A549 (cell line): ENCODE measurements around the gene BICRAL. TPM values are rescaled to one million over a fixed set of nuclear protein-coding genes. Genes with fewer than 3 reads are reported as not detected.
"Not testable (repeated sequence)": the region's sequence is repeated elsewhere in the genome, so short reads cannot be mapped to it uniquely, and the experiment has no call there.

Experiments
- ATAC-seq, 2 experiments: fragments of 200-7000 bp in 1 of 2; fragments of >200 bp in 1 of 2; cut with Nextera tagmentation in 1 of 2; cut with Tn5 transposase in 1 of 2; 3 replicates each; pipeline versions ENCODE4 v1.8.0 to v1.9.1; 2018 to 2020; ENCODE audit warnings: mild to moderate bottlenecking in 1 of 2, moderate library complexity in 1 of 2
- CTCF ChIA-PET: fragments of 300-600 bp; sonication (Branson Sonifier 250); formaldehyde crosslinking; extraction: SDS; loops from one replicate; lab custom pipeline; 2021; ENCODE audit warnings: antibody characterized with exemption, inconsistent platforms; lab: Yijun Ruan, JAX
- POLR2A ChIA-PET: fragments of 350-600 bp; formaldehyde crosslinking; extraction: SDS; loops from one replicate; lab custom pipeline; 2021; ENCODE audit warnings: antibody characterized with exemption, inconsistent platforms; lab: Yijun Ruan, JAX
- DNase-seq, 2 experiments: peaks; one replicate each; pipeline versions ENCODE4 v3.0.0 to v3.0.0-alpha.2; 2011 to 2016; ENCODE audit warnings: low read depth in 1 of 2, low spot score in 1 of 2
- FAIRE-seq: peaks from 2 replicates; lab custom pipeline; 2011; peaks lifted over from hg19 to GRCh38; lab: Jason Lieb, UNC
- H3K27ac ChIP-seq, 2 experiments: fragments of >200 bp; sonication (Bioruptor Twin); formaldehyde crosslinking; 3 replicates each; pipeline ENCODE4 v1.5.1; 2016 to 2017
- H3K4me1 ChIP-seq: fragments of >200 bp; sonication (Bioruptor Twin); formaldehyde crosslinking; 3 replicates; pipeline ENCODE4 v1.6.1; 2016
- H3K4me2 ChIP-seq: fragments of >200 bp; sonication (Bioruptor Twin); formaldehyde crosslinking; 3 replicates; pipeline ENCODE4 v1.6.1; 2016
- H3K4me3 ChIP-seq: fragments of >200 bp; sonication (Bioruptor Twin); formaldehyde crosslinking; 3 replicates; pipeline ENCODE4 v1.5.1; 2016
- H3K9me3 ChIP-seq: fragments of >200 bp; sonication (Bioruptor Twin); formaldehyde crosslinking; 3 replicates; pipeline ENCODE4 v1.6.1; 2016
- CEBPB ChIP-seq, 2 experiments: fragments of >200 bp in 1 of 2; sonication (Bioruptor Twin) in 1 of 2; formaldehyde crosslinking in 1 of 2; IDR thresholded peaks; 2 replicates each; pipeline ENCODE4 v1.6.1; 2012 to 2016
- EHMT2 ChIP-seq: fragments of 200-600 bp; sonication (generic); IDR thresholded peaks from 2 replicates; pipeline ENCODE4 v1.6.1; 2016; ENCODE audit warnings: antibody characterized with exemption, low read depth, mild to moderate bottlenecking, moderate library complexity
- FOSB ChIP-seq: fragments of 250-450 bp; sonication (Bioruptor Pico); IDR thresholded peaks from 2 replicates; pipeline ENCODE4 v1.5.0; 2020; ENCODE audit warnings: mild to moderate bottlenecking, moderate library complexity
- FOSL2 ChIP-seq, 2 experiments: fragments of 450-650 bp in 1 of 2; fragments of >200 bp in 1 of 2; sonication (Bioruptor Twin) in 1 of 2; formaldehyde crosslinking; IDR thresholded peaks; 2 replicates each; pipeline versions ENCODE4 v1.5.0 to v1.6.1; 2016 to 2020; ENCODE audit warnings: mild to moderate bottlenecking in 1 of 2, moderate library complexity in 1 of 2
- GATA3 ChIP-seq: IDR thresholded peaks from 2 replicates; pipeline ENCODE4 v1.6.1; 2012; ENCODE audit warnings: borderline replicate concordance
- HEYL ChIP-seq: fragments of 250-450 bp; sonication (Bioruptor Pico); IDR thresholded peaks from 2 replicates; pipeline ENCODE4 v1.8.0; 2021; ENCODE audit warnings: mild to moderate bottlenecking, moderate library complexity
- HOXB5 ChIP-seq: fragments of 250-450 bp; sonication (Bioruptor Pico); IDR thresholded peaks from 2 replicates; pipeline ENCODE4 v1.5.0; 2020; ENCODE audit warnings: mild to moderate bottlenecking, moderate library complexity
- JUNB ChIP-seq: fragments of >200 bp; sonication (Bioruptor Twin); formaldehyde crosslinking; IDR thresholded peaks from 2 replicates; pipeline ENCODE4 v1.6.1; 2016
- KDM5A ChIP-seq: fragments of 200-600 bp; sonication (generic); IDR thresholded peaks from 2 replicates; pipeline ENCODE4 v1.6.1; 2016; ENCODE audit warnings: antibody characterized with exemption, mild to moderate bottlenecking
- NR3C1 ChIP-seq: fragments of >200 bp; sonication (Bioruptor Twin); formaldehyde crosslinking; IDR thresholded peaks from 3 replicates; pipeline ENCODE4 v1.6.1; 2017
- POLR2A ChIP-seq: IDR thresholded peaks from 2 replicates; pipeline ENCODE4 v1.6.1; 2012; ENCODE audit warnings: mild to moderate bottlenecking, low read length
- SREBF2 ChIP-seq: fragments of 450-650 bp; IDR thresholded peaks from 2 replicates; pipeline ENCODE4 v1.6.1; 2014; ENCODE audit warnings: mild to moderate bottlenecking, moderate library complexity
- WGBS: methylation state at CpG from one replicate; pipeline ENCODE4 v1.1.6; 2017; ENCODE audit errors: missing lambda C conversion rate; 5-methylcytosine and 5-hydroxymethylcytosine counted together
- polyA plus RNA-seq, 4 experiments: library from polyadenylated mRNA; depleted of rRNA in 3 of 4; stranded (reverse); fragments of >200 nt; fragmentation: RNase III in 1 of 4; extraction: RNeasy Plus Mini Kit Qiagen cat#74134 plus additional on column Dnase treatment in 1 of 4; gene quantifications; 2 replicates in 3 of 4; 3 replicates in 1 of 4; pipeline ENCODE4 v1.2.3, GENCODE V29; 2011 to 2017
- TF ChIP-seq, protein P1 (sequence below): IDR thresholded peaks from 2 replicates; pipeline ENCODE4 v1.6.1; 2012
- TF ChIP-seq, protein P2 (sequence below): IDR thresholded peaks from 2 replicates; pipeline ENCODE4 v1.6.1; 2012
- TF ChIP-seq, protein P3 (sequence below): fragments of 150-350 bp; IDR thresholded peaks from 2 replicates; pipeline ENCODE4 v1.6.1; 2014; ENCODE audit warnings: low read depth, mild to moderate bottlenecking, low read length
- TF ChIP-seq, protein P4 (sequence below): fragments of 250-450 bp; sonication (Bioruptor Pico); IDR thresholded peaks from 2 replicates; pipeline ENCODE4 v1.5.0; 2020; ENCODE audit warnings: low read depth, mild to moderate bottlenecking, moderate library complexity

The BICRAL gene
- polyA plus RNA-seq, 2 of the 4 experiments (the other 2 are of a cell fraction): 3.3 to 8.6 TPM

DNA sequence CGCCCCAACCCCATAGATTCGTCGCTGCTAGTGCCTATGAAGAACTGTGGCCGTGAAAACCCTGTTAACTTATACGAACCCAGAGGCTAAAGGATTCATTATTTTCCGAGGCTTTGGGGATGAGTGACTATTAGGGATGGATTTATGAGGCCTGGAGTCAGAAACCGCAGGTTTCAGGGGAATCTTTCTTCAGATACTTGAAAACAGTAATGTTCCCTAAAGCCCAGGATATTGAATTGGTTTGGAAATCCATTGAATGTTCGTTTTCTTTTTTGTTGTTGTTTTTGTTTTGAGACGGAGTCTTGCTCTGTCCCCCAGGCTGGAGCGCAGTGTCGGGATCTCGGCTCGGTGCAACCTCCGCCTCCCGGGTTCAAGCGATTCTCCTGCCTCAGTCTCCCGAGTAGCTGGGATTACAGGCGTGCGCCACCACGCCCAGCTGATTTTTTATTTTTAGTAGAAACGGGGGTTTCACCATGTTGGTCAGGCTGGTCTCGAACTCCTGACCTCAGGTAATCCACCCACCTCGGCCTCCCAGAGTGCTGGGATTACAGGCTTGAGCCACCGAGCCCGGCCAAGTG is 98.5 kb downstream of the BICRAL start:
- not testable (repeated sequence) for H3K9me3 ChIP-seq, FAIRE-seq, ATAC-seq, DNase-seq
- peak; percentile 2; the same call in 1 of the 2 replicates for TF ChIP-seq KDM5A
- H3K4me3 ChIP-seq: peak overlapping the region; percentile 85
- H3K27ac ChIP-seq: peak overlapping the region; percentile 97 to 99
- H3K4me2 ChIP-seq: peak overlapping the region; percentile 83
- ChIA-PET CTCF (interaction anchor here (6.8 kb wide), 1 partner anchor 218 kb away, joined by 45 read pairs; no protein-coding TSS in a partner anchor), POLR2A (interaction anchor here (1.0 to 2.0 kb wide), 4 partner anchors 10 to 333 kb away, joined by 4 to 22 read pairs (median 15); partner anchors contain the start of genes BICRAL and TBCC)
- peaks cover 21% of the 10 kb centered on the region; the same call in 2 of the 3 replicates for H3K4me1 ChIP-seq
- WGBS: 6% methylated on average over 24 of the region's 25 CpGs

DNA sequence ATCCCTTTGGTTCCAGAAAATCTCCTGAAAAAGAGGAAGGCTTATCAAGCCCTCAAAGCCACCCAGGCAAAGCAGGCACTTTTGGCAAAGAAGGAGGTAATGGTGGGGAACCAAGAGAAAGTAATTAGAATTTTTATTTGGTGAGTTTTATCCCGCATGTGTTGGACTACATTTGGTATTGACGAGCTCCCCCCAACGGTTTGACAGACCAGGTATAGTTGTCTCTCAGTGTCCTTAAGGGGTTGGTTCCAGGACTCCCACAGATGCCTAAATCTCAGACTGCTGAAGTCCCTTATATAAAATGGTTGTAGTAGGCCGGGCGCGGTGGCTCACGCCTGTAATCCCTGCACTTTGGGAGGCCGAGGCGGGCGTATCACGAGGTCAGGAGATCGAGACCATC is 99.0 kb downstream of the BICRAL start:
- not testable (repeated sequence) for H3K9me3 ChIP-seq, FAIRE-seq, DNase-seq, ATAC-seq
- peak overlapping the region; percentile 85 for H3K4me3 ChIP-seq
- peak overlapping the region; percentile 97 to 99; a peak in 5 of 6 replicates for H3K27ac ChIP-seq
- peaks cover 21% of the 10 kb centered on the region; the same call in 2 of the 3 replicates for H3K4me1 ChIP-seq
- CTCF ChIA-PET: interaction anchor here (6.8 kb wide), 1 partner anchor 218 kb away, joined by 45 read pairs; no protein-coding TSS in a partner anchor
- H3K4me2 ChIP-seq: peak overlapping the region; percentile 83
- POLR2A ChIA-PET: interaction anchor here (2.0 kb wide), 1 partner anchor 99 kb away, joined by 20 read pairs; the partner anchor contains the start of gene BICRAL
- WGBS: 80% methylated on average over 12 of the region's 12 CpGs

DNA sequence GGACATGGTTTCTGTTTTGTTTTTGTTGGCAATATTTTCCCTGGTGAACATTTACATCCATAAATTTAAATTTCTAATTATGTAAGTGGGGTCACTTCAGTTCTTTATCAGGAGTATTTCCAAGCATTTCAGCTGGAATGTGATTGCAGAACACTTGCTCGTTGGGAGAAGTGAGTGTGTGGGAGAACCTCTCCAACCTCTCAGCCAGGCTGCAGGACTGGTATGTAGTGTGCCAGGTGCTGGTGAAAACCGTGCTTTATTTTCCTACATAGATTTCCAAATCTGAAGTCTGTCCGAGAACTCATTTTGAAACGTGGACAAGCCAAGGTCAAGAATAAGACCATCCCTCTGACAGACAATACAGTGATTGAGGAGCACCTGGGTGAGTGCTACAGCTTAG is 103.8 kb downstream of the BICRAL start:
- no peak overlapping the region for H3K4me3 ChIP-seq
- peaks cover 17% of the 10 kb centered on the region for H3K4me1 ChIP-seq
- no peak overlapping the region for H3K27ac ChIP-seq
- no peak for FAIRE-seq
- CTCF ChIA-PET: interaction anchor here (1.1 kb wide), 1 partner anchor 338 kb away, joined by 3 read pairs; no protein-coding TSS in a partner anchor
- H3K4me2 ChIP-seq: no peak overlapping the region
- POLR2A ChIA-PET: no interaction called here
- no peak for DNase-seq
- WGBS: 72% methylated on average over 4 of the region's 4 CpGs
- TF ChIP-seq, protein P1, sequence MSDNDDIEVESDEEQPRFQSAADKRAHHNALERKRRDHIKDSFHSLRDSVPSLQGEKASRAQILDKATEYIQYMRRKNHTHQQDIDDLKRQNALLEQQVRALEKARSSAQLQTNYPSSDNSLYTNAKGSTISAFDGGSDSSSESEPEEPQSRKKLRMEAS: no peak
- TF ChIP-seq FOSL2 (IDR thresholded peaks at IDR 0.05) (no peak), FOSL2 (CRISPR knock-in tag; IDR thresholded peaks at IDR 0.05) (no peak), POLR2A (no peak), HOXB5 (CRISPR knock-in tag) (no peak), SREBF2 (no peak), FOSB (no peak), GATA3 (no peak), NR3C1 (no peak), EHMT2 (no peak), CEBPB (IDR thresholded peaks at IDR 0.05) (no peak), JUNB (no peak), HEYL (no peak)
- TF ChIP-seq, protein P2, sequence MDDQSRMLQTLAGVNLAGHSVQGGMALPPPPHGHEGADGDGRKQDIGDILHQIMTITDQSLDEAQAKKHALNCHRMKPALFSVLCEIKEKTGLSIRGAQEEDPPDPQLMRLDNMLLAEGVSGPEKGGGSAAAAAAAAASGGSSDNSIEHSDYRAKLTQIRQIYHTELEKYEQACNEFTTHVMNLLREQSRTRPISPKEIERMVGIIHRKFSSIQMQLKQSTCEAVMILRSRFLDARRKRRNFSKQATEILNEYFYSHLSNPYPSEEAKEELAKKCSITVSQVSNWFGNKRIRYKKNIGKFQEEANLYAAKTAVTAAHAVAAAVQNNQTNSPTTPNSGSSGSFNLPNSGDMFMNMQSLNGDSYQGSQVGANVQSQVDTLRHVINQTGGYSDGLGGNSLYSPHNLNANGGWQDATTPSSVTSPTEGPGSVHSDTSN: no peak
- TF ChIP-seq, protein P3, sequence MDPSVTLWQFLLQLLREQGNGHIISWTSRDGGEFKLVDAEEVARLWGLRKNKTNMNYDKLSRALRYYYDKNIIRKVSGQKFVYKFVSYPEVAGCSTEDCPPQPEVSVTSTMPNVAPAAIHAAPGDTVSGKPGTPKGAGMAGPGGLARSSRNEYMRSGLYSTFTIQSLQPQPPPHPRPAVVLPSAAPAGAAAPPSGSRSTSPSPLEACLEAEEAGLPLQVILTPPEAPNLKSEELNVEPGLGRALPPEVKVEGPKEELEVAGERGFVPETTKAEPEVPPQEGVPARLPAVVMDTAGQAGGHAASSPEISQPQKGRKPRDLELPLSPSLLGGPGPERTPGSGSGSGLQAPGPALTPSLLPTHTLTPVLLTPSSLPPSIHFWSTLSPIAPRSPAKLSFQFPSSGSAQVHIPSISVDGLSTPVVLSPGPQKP: no peak
- TF ChIP-seq, protein P4, sequence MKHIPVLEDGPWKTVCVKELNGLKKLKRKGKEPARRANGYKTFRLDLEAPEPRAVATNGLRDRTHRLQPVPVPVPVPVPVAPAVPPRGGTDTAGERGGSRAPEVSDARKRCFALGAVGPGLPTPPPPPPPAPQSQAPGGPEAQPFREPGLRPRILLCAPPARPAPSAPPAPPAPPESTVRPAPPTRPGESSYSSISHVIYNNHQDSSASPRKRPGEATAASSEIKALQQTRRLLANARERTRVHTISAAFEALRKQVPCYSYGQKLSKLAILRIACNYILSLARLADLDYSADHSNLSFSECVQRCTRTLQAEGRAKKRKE (CRISPR knock-in tag): no peak
- H3K9me3 ChIP-seq: no peaks in the 10 kb centered on the region
- no peak for ATAC-seq

DNA sequence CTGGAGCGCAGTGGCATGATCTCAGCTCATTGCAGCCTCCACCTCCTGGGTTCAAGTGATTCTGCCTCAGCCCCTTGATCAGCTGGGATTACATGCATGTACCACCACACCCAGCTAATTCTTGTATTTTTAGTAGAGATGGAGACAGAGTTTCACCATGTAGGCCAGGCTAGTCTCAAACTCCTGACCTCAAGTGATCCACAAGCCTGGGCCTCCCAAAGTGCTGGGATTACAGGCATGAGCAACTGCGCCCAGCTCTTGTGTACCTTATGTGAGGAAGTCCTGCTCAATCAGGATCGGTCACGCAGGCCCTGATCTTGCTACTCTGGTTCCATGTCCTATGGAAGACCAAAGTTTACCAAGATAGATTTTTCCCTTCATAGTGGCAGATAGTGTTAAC is 106.3 kb downstream of the BICRAL start:
- peak overlapping the region in 1 of 2 experiments; percentile 56; a peak in 2 of 6 replicates for H3K27ac ChIP-seq
- H3K4me3 ChIP-seq, FAIRE-seq, ATAC-seq, H3K4me1 ChIP-seq, CTCF ChIA-PET, H3K9me3 ChIP-seq, DNase-seq, H3K4me2 ChIP-seq, POLR2A ChIA-PET: not testable (repeated sequence)
- 90% methylated on average over 4 of the region's 4 CpGs for WGBS
